GM12892 (cell line): ENCODE measurements around the gene TCAP.

ENCODE experiments used
- DNase-seq: peaks from one replicate; pipeline ENCODE4 v3.0.0; 2011; ENCODE audit not compliant: insufficient read length
- FAIRE-seq: peaks from 2 replicates; lab custom pipeline; 2011; peaks lifted over from hg19 to GRCh38; lab: Jason Lieb, UNC
- POLR2A ChIP-seq: IDR thresholded peaks from 2 replicates; pipeline ENCODE4 v1.6.1; 2011; ENCODE audit warnings: low read depth, low read length, control low read depth
- POLR2AphosphoS5 ChIP-seq: IDR thresholded peaks from 2 replicates; pipeline ENCODE4 v1.6.1; 2011; ENCODE audit warnings: low read depth, low read length, control low read depth
- TAF1 ChIP-seq: IDR thresholded peaks from 2 replicates; pipeline ENCODE4 v1.6.1; 2011; ENCODE audit warnings: low read depth, mild to moderate bottlenecking, control low read depth, low read length, borderline replicate concordance

The TCAP gene

DNA sequence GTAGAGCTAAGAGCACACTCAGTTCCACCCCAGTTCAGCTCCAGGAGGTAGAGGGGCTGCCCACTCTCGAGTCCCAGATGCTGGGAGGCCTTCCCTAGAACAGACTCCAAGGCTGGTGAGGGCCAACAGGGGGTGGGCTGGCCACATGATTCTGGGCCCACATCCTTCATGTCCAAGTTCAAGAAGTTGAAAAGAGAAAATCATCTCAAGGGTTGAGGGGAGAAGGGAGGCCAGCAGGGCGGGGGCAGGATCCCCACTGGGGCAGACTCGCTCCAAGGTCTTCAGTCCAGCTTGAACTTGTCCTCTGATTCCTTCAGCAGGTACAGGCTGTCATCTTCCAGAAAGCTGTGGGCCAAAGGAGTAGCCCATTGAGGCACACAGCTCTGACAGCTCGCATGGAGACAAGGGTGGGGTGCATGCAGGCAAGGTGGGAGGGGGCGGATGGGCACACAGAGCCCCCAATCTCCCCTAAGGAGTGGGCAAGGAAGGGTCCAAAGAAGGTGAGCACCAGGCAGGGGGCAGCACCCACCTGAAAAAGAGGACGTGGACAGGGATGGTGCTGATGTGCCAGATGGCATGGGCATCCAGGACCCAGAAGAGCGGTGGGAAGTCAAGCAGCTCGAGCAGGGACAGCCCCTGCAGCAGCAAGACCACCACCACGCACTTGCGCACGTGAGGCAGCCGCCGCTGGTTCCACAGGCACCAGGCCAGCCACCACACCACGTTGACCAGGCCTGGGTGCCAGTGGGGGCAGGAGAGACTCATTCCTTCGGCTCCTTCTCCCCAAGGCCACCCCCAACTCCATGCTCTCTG, 7.6 kb downstream of the TCAP start:
- DNase-seq (no peak), FAIRE-seq (no peak)
- TF ChIP-seq POLR2A: no peak
- TF ChIP-seq TAF1: no peak
- TF ChIP-seq POLR2AphosphoS5: no peak

DNA sequence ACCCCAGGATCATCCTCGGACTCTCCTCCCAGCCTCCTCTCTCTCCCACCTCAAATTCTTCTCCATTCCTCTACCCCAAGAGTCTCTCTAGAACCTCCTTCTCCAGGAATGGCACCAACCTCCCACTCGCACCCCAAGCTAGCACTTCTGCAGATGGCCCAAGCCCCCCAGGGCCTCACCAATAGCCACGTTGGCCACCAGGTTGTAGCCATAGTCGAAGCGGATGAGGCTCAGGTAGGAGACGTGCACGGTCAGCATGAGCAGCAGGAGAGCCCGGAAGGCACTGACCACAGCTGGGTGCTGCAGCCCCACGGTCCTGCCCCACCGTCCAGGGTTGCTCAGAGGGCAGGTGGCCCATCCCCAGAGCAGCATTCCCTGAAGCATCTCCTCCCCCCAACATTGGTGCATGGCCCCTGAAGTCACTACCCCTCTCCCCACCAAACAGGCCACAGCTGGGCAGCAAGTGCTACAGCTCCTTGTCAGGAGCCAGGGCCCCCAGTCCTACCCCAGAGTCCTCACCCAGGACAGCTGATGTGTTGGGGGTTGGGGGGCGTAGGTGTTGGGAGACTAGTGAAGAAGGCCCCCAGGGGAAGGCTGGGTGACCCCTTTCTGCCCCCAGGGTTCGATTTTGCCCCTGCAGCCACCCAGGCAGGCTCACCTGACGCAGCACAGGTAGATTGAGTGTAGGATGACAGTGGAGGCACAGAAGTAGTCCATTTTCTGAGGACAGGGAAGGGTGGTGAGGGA, 8.4 kb downstream of the TCAP start:
- DNase-seq (no peak), FAIRE-seq (no peak)
- no peak for TF ChIP-seq TAF1
- no peak for TF ChIP-seq POLR2AphosphoS5
- TF ChIP-seq POLR2A: no peak

GRCh38 chr17:39674179-39674578, 9.0 kb downstream of the TCAP start:
- TF ChIP-seq POLR2A (no peak), TAF1 (no peak), POLR2AphosphoS5 (no peak)
- FAIRE-seq: no peak
- DNase-seq: no peak

GRCh38 chr17:39674702-39675389, 9.7 kb downstream of the TCAP start:
- DNase-seq (no peak), FAIRE-seq (no peak)

GRCh38 chr17:39675390-39676082, 10.4 kb downstream of the TCAP start:
- FAIRE-seq (no peak), DNase-seq (no peak)
- TF ChIP-seq POLR2A: no peak
- TF ChIP-seq TAF1: no peak
- TF ChIP-seq POLR2AphosphoS5: no peak

More at GRCh38 chr17:39674702-39675389, 9.7 kb downstream of the TCAP start:
- no peak for TF ChIP-seq POLR2AphosphoS5
- TF ChIP-seq TAF1: no peak
- no peak for TF ChIP-seq POLR2A

DNA sequence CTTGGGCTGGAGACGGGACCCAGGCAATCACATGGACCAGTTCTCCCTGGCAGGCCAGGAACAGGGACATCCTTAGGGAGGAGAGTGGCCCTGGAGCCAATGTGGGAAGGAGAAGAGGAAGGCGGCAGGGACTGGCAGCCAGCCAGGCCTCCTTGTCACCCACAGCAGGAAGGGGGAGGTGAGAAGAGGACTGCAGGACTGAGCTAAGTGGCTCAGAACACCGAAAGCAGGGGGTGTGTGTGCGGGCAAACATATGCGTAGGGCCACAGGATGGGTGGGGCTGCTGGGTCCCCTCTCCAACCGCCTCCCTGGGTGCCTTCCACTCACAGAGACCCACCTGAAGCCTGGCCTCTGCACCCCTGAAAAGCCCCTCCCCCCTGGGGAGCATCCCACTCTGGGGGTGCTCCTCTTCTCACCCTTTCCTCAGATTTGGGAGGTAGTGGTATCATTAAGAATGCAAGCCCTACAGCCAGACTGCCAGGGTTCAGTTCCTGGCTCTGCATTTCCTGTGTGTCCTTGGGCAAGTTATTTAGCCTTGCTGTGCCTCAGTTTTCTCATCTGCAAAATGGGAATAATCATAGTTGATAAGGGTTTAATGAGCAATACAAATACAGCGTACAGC, 11.2 kb downstream of the TCAP start:
- FAIRE-seq (no peak), DNase-seq (no peak)
- TF ChIP-seq TAF1 (no peak), POLR2AphosphoS5 (no peak), POLR2A (no peak)

DNA sequence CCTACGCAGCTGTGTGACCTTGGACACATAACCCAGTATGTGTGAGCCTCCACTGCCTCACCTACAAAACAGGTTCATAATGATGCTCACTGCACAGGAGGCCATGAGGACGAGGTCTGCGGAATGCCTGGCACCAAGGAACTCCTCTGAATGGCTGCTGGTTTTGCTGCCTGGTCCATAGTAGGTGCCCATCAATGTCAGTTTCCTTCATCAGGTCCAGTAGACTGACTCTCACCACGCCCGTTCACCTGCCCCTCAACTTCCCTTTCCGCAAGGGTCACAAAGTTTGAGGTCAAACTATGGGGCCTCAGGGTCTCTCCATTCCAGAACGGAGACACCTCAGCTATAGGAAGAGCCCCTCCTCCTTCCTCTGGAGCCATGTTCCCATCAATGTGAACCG, 11.9 kb downstream of the TCAP start:
- DNase-seq (no peak), FAIRE-seq (no peak)
- TF ChIP-seq POLR2AphosphoS5: no peak
- TF ChIP-seq TAF1: no peak
- no peak for TF ChIP-seq POLR2A

- TF ChIP-seq TAF1 (no peak), POLR2A (no peak), POLR2AphosphoS5 (no peak)
- DNase-seq (no peak), FAIRE-seq (no peak)
These were observed 12.6 kb downstream of the TCAP start for GRCh38 chr17:39677542-39678339.

- DNase-seq (no peak), FAIRE-seq (no peak)
- TF ChIP-seq TAF1 (no peak), POLR2AphosphoS5 (no peak), POLR2A (no peak)
These were observed 13.4 kb downstream of the TCAP start for GRCh38 chr17:39678340-39679116.

- DNase-seq: no peak
- TF ChIP-seq TAF1: no peak
- TF ChIP-seq POLR2AphosphoS5: no peak
- no peak for TF ChIP-seq POLR2A
- FAIRE-seq: peak; percentile 67
These were observed 14.5 kb downstream of the TCAP start for GRCh38 chr17:39679521-39680192.
